Liver (tissue), 3 donors: ENCODE measurements around the gene SNX10.

Source experiments
- RAD21 ChIP-seq, 2 donors: IDR thresholded peaks; 2 replicates each; pipeline ENCODE4 v1.6.1; 2016; ENCODE audit warnings: antibody characterized with exemption in 2 of 2, mild to moderate bottlenecking in 2 of 2
- TF ChIP-seq, protein P1 (sequence below): fragments of 150-350 bp; IDR thresholded peaks from 2 replicates; pipeline ENCODE4 v1.5.1; 2017; ENCODE audit warnings: improper control_type of control experiment, low read depth, low read length; ENCODE audit not compliant: missing input control
- donor health status: healthy.
- donor health status: healthy.

DNA sequence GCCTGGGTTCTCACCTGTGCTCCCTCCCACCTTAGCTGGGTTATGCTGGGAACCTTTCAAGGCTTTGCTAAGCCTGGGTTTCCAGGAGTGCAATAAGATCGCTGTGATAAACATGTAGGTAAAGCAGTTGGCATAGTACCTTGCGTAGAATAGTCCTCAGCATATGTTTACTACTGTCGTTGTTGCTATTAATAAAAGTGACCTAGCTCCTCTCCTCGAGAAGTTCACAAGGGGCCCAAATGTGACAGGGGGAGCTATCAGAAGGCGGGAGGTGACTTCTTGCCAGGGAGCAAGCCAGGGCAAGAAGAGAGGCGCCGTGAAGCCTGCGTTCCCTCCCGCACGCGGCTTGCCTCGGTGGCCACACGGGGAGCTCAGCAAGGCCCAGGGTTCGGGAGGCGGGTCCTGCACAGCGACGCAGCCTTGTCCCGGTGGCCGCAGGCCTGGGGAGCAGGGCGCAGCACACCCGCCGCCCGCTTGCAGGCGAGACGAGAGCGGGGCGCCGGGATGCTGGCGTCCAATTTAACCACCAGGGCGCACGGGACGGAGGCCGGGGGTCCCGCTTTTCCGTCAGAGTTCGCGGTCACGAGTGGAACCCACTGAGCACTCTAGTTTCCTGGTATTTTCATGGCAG lies 106.2 kb downstream of the SNX10 start:
- TF ChIP-seq, protein P1, sequence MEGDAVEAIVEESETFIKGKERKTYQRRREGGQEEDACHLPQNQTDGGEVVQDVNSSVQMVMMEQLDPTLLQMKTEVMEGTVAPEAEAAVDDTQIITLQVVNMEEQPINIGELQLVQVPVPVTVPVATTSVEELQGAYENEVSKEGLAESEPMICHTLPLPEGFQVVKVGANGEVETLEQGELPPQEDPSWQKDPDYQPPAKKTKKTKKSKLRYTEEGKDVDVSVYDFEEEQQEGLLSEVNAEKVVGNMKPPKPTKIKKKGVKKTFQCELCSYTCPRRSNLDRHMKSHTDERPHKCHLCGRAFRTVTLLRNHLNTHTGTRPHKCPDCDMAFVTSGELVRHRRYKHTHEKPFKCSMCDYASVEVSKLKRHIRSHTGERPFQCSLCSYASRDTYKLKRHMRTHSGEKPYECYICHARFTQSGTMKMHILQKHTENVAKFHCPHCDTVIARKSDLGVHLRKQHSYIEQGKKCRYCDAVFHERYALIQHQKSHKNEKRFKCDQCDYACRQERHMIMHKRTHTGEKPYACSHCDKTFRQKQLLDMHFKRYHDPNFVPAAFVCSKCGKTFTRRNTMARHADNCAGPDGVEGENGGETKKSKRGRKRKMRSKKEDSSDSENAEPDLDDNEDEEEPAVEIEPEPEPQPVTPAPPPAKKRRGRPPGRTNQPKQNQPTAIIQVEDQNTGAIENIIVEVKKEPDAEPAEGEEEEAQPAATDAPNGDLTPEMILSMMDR: no peak
- no peak for TF ChIP-seq RAD21 (IDR thresholded peaks at IDR 0.05)
